ENCODE measurements around the gene STN1. TPM values are rescaled to one million over a fixed set of nuclear protein-coding genes. Genes with fewer than 3 reads are reported as not detected.

The STN1 gene
- total and polyA plus RNA-seq, 2 of the 8 experiments (the other 6 are each of a cell fraction or from before 2014, with no cell fraction given), result 10.1 to 12.4 TPM

DNA sequence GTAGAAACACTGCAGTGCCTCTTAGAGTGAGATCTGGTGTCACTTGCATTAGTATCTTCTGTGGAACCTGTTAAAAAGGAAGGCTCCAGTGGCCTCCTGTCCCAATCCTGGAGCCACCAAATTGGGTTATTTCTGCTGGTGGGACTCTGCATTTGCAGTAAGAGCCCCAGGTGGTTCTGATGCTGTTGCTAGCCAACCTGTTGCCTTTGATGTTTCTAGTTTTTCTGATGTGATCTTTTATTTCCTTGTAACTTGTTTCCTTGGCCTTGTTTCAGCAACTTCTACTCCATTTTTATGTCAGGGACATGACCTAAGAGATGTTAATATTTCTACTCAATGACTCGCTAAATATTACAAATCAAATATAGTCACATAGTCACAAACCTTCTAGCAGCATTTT lies 12.5 kb upstream of the STN1 start:
- H3K4me3 ChIP-seq (ENCODE audit: extremely low read depth in 1 of 4, insufficient read depth in 2 of 4, low read depth in 3 of 4, low read length in 4 of 4), result no peak overlapping the region
- no peak overlapping the region for H3K23ac ChIP-seq (ENCODE audit: insufficient read length)
- no peak overlapping the region for H3K4ac ChIP-seq (replicated peaks; ENCODE audit: insufficient read length, low read depth, low read length)
- H2AK5ac ChIP-seq (ENCODE audit: low read depth, low read length), result no peak overlapping the region
- H4K91ac ChIP-seq (replicated peaks; ENCODE audit: insufficient read length, low read length), result no peak overlapping the region
- H2BK120ac ChIP-seq (replicated peaks; ENCODE audit: low read depth, low read length), result no peak overlapping the region
- H2BK15ac ChIP-seq (ENCODE audit: low read length), result no peak overlapping the region
- H3K23me2 ChIP-seq (ENCODE audit: low read depth, low read length), result no peaks in the 10 kb centered on the region
- no peak overlapping the region for H4K5ac ChIP-seq (ENCODE audit: insufficient read length, low read depth, low read length)
- H2BK20ac ChIP-seq (ENCODE audit: low read length), result no peak overlapping the region
- no peaks in the 10 kb centered on the region for H3K27me3 ChIP-seq (replicated peaks in 1 of 4; ENCODE audit: control insufficient read depth in 3 of 4, extremely low read depth in 1 of 4, insufficient read depth in 3 of 4, low read length in 3 of 4)
- H2BK12ac ChIP-seq (ENCODE audit: low read depth, low read length), result no peak overlapping the region
- no peak overlapping the region for H3K27ac ChIP-seq (ENCODE audit: low read depth, low read length)
- DNase-seq (ENCODE audit: low read depth in 1 of 2, low spot score in 2 of 2) (no peak), FAIRE-seq (no peak)
- no peak overlapping the region for H2BK5ac ChIP-seq (ENCODE audit: low read depth, low read length)
- H3K4me1 ChIP-seq (replicated peaks in 1 of 4; ENCODE audit: control insufficient read depth in 3 of 4, insufficient read depth in 4 of 4, low read length in 3 of 4), result peaks cover 0 to 5% (median 4%) of the 10 kb centered on the region in 4 experiments; a peak in 3 of 7 replicates
- no peak overlapping the region for H3K56ac ChIP-seq (replicated peaks; ENCODE audit: insufficient read length, low read depth, low read length)
- no peak overlapping the region for H3K18ac ChIP-seq (ENCODE audit: extremely low read depth, low read length)
- H3K79me1 ChIP-seq (ENCODE audit: low read depth, low read length), result no peaks in the 10 kb centered on the region
- H4K8ac ChIP-seq (ENCODE audit: extremely low read depth, insufficient read depth, low read length), result no peak overlapping the region
- WGBS, 2 experiments (ENCODE audit: extremely low coverage in 1 of 2, insufficient coverage in 1 of 2, insufficient read length in 1 of 2, insufficient replicate concordance in 2 of 2, low coverage in 1 of 2, low lambda C conversion rate in 2 of 2, missing lambda C conversion rate in 1 of 2), result 100% methylated on average over 1 of the region's 1 CpG; no CpG with 5 or more reads in 1 of the 2 experiments
- no peak overlapping the region for H3K4me2 ChIP-seq (ENCODE audit: insufficient read depth in 1 of 2, low read depth in 2 of 2, low read length in 2 of 2)
- H3K9ac ChIP-seq (replicated peaks in 1 of 4; ENCODE audit: extremely low read depth in 1 of 4, low read depth in 3 of 4, low read length in 3 of 4), result no peak overlapping the region
- H4K20me1 ChIP-seq (replicated peaks in 1 of 2; ENCODE audit: control insufficient read depth in 1 of 2, insufficient read depth in 2 of 2, low read length in 2 of 2), result no peaks in the 10 kb centered on the region
- no peak overlapping the region for H2AFZ ChIP-seq (ENCODE audit: low read length)
- H3K14ac ChIP-seq (ENCODE audit: insufficient read length), result no peak overlapping the region
- TF ChIP-seq, protein P1, sequence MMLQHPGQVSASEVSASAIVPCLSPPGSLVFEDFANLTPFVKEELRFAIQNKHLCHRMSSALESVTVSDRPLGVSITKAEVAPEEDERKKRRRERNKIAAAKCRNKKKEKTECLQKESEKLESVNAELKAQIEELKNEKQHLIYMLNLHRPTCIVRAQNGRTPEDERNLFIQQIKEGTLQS (IDR thresholded peaks at IDR 0.05; ENCODE audit: insufficient read depth, low read depth, low read length), result no peak
- TF ChIP-seq SRF (IDR thresholded peaks at IDR 0.05; ENCODE audit: low read depth, low read length), result no peak
- no peaks in the 10 kb centered on the region for H3K9me3 ChIP-seq (ENCODE audit: insufficient read depth in 2 of 2, low read depth in 1 of 2, low read length in 1 of 2)
- ChIA-PET POLR2A (ENCODE audit: partially characterized antibody) (interaction anchor here (0.9 kb wide), 1 partner anchor 153 kb away, joined by 3 read pairs; no protein-coding TSS in a partner anchor), CTCF (ENCODE audit: partially characterized antibody) (interaction anchor here (1.0 to 1.7 kb wide), 3 partner anchors 10 to 43 kb away, joined by 4 to 5 read pairs (median 5); no protein-coding TSS in a partner anchor)
- no peaks in the 10 kb centered on the region for H3K79me2 ChIP-seq (ENCODE audit: control insufficient read depth in 1 of 2, insufficient read depth in 2 of 2, low read length in 2 of 2)
- H3K36me3 ChIP-seq (ENCODE audit: control insufficient read depth in 2 of 4, insufficient read depth in 4 of 4, low read length in 3 of 4), result no peaks in the 10 kb centered on the region

All from H1 (cell line).